BJ (cell line): ENCODE data around the gene KIRREL1. TPM values are rescaled to one million over a fixed set of nuclear protein-coding genes. Genes with fewer than 3 reads are reported as not detected.

Experiments
- CTCF ChIA-PET: fragments of 350-600 bp; formaldehyde crosslinking; extraction: SDS; loops from one replicate; lab custom pipeline; 2021; ENCODE audit warnings: antibody characterized with exemption, inconsistent platforms; lab: Yijun Ruan, JAX
- POLR2A ChIA-PET: fragments of 300-600 bp; sonication (Branson Sonifier 250); formaldehyde crosslinking; extraction: SDS; loops from one replicate; lab custom pipeline; 2021; ENCODE audit warnings: antibody characterized with exemption; lab: Charles Lee
- DNase-seq: peaks from one replicate; pipeline ENCODE4 v3.0.0-alpha.2; 2011; ENCODE audit warnings: low read depth
- H3K27me3 ChIP-seq: 2 replicates; pipeline ENCODE4 v1.6.0; 2011; ENCODE audit warnings: low read length; ENCODE audit not compliant: control insufficient read depth, insufficient read depth
- H3K36me3 ChIP-seq: 2 replicates; pipeline ENCODE4 v1.5.1; 2011; ENCODE audit warnings: low read length; ENCODE audit not compliant: control insufficient read depth, insufficient read depth
- H3K4me3 ChIP-seq: 2 replicates; pipeline ENCODE4 v1.5.1; 2011; ENCODE audit warnings: low read depth, mild to moderate bottlenecking, control low read depth, low read length
- polyA plus RNA-seq: library from polyadenylated mRNA; depleted of rRNA; stranded (reverse); fragments of >200 nt; gene quantifications from 2 replicates; pipeline ENCODE4 v1.2.3, GENCODE V29; 2011
- TF ChIP-seq, protein P1 (sequence below): IDR thresholded peaks from 2 replicates; pipeline ENCODE4 v1.5.1; 2011; ENCODE audit warnings: low read depth, mild to moderate bottlenecking, control low read depth, inconsistent platforms, low read length, moderate library complexity; ENCODE audit not compliant: insufficient read depth

Gene KIRREL1
- polyA plus RNA-seq, 1 experiment = 65.1 TPM

DNA sequence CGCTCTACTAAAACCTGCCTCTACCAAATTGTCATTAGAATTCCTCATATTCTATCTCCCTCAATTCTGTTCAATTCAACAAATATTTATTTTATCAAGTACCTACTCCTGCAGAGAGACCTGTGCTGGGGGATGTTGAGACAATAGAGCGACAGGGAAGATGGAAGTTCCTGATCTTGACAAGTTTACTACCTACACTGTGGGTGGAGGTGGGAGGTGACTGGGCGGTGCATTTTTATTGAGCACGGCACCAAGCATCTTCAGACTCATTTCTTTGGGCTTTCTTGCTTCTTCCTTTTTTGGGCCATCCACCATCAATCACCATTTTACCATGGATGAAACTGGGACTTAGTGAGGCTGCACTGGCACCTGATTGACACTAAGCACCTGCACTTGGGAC lies 61.3 kb downstream of the KIRREL1 start:
- TF ChIP-seq, protein P1, sequence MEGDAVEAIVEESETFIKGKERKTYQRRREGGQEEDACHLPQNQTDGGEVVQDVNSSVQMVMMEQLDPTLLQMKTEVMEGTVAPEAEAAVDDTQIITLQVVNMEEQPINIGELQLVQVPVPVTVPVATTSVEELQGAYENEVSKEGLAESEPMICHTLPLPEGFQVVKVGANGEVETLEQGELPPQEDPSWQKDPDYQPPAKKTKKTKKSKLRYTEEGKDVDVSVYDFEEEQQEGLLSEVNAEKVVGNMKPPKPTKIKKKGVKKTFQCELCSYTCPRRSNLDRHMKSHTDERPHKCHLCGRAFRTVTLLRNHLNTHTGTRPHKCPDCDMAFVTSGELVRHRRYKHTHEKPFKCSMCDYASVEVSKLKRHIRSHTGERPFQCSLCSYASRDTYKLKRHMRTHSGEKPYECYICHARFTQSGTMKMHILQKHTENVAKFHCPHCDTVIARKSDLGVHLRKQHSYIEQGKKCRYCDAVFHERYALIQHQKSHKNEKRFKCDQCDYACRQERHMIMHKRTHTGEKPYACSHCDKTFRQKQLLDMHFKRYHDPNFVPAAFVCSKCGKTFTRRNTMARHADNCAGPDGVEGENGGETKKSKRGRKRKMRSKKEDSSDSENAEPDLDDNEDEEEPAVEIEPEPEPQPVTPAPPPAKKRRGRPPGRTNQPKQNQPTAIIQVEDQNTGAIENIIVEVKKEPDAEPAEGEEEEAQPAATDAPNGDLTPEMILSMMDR = no peak
- ChIA-PET POLR2A (no interaction called here), CTCF (interaction anchor here (0.7 to 1.4 kb wide), 2 partner anchors 20 to 62 kb away, joined by 3 read pairs; no protein-coding TSS in a partner anchor)
- peaks cover 17% of the 10 kb centered on the region for H3K36me3 ChIP-seq
- DNase-seq = no peak
- no peaks in the 10 kb centered on the region for H3K27me3 ChIP-seq
- no peak overlapping the region for H3K4me3 ChIP-seq

DNA sequence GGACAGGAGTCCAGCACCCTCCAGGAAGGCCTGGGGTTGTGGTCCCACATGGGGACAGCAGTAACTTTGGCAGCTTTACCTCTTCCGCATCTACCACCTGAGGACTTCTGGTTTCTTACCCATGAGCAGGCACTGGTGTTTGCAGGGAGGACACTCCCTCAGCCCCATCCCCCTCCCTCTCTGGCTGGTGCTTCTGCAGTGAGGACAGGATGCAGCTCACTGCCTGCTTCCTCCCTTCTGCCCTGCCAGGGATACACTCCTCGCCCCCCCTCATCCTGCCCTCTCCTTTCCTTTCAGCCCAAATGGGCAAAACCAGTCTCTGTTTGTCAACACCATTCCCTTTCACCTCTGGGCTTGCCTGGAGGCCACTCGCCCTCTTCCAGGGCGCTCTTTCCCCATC lies 62.4 kb downstream of the KIRREL1 start:
- H3K4me3 ChIP-seq = no peak overlapping the region
- H3K27me3 ChIP-seq = no peaks in the 10 kb centered on the region
- TF ChIP-seq, protein P1 = no peak
- peaks cover 17% of the 10 kb centered on the region for H3K36me3 ChIP-seq
- ChIA-PET POLR2A (no interaction called here), CTCF (interaction anchor here (0.5 kb wide), 1 partner anchor 964 kb away, joined by 3 read pairs; no protein-coding TSS in a partner anchor)
- DNase-seq = no peak

DNA sequence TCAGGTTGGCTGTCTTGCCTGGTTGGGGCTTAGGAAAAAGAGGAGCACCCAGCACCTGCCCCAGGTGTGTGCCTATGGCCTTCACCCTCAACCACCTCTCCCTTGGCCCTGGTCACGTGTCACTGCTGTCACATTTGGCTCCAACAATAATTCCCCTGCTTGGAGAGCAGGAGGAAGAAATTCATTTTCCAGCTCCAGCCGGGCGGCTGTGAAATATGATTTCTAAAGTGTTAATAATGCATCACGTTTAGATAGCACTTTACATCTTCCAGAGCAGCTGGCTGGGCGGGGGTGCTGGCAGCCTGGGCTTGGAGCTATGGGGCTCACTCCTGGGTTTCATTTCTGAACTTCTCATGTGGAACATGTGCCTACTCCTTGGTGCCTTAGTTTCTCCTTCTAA lies 63.1 kb downstream of the KIRREL1 start:
- no peak for DNase-seq
- H3K4me3 ChIP-seq = no peak overlapping the region
- H3K27me3 ChIP-seq = no peaks in the 10 kb centered on the region
- TF ChIP-seq, protein P1 = no peak
- peaks cover 15% of the 10 kb centered on the region for H3K36me3 ChIP-seq
- POLR2A ChIA-PET = no interaction called here
- CTCF ChIA-PET = interaction anchor here (1.0 to 1.4 kb wide), 2 partner anchors 9 to 20 kb away, joined by 3 read pairs; no protein-coding TSS in a partner anchor

DNA sequence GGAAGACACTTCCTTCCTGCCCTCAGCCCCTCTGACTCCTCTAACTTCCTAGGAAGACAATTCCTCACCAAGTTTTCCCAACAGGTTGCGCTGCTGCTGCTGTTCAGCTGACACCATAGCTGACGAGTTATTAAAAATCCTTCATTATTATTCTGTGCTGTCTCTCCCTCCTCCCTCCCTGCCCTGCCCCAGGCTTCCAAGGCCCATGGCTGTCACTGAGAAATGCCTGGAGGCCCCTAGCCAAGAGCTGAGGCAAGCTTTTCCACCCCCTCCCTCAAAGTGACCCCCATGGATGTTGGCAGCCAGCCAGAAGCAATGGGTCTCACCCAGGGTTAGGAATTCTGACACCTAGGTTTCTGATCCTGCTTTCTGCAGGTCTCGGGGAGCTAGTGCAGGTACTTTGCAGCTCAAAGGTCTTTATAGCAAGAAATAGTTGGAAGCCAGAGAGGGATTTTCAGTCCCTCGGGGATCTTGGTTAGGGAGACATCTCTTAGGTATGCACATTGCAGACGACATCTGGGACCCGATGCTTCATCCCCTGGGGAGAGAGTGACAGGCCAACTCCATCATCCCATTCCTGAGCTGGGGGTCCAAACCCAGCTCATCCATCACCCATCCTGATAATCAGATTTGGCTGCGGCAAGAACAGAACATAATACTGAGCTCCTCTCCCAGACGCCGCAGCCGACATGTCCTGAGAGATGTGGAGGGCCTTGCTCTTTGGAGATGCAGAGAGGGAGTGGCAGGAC lies 65.0 kb downstream of the KIRREL1 start:
- ChIA-PET POLR2A (no interaction called here), CTCF (interaction anchor here (0.7 to 2.0 kb wide), 5 partner anchors 9 to 96 kb away, joined by 3 to 6 read pairs (median 3); no protein-coding TSS in a partner anchor)
- no peak for DNase-seq
- Histone ChIP-seq H3K4me3 (no peak overlapping the region), H3K27me3 (no peaks in the 10 kb centered on the region), H3K36me3 (peaks cover 15% of the 10 kb centered on the region)
- TF ChIP-seq, protein P1 = no peak

DNA sequence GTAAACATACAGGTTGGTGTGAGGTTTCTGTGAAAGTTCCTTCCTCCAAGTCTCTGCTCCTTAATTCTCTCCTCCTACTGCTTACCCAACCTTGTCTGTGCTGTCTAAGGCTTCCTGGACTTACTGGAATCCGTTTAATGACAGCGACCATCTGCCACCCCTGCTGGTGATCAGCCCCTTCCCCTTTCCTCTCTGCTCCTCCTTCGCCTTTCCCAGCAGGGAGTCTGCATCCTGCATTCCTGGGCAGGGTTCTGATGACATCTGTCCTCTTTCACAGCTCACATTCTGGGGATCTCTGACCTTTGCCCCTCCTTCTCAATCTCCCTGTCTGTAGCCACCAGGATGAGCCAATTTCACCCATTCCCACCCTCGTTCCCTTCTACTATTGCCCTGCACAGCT lies 66.5 kb downstream of the KIRREL1 start:
- Histone ChIP-seq H3K27me3 (no peaks in the 10 kb centered on the region), H3K4me3 (no peak overlapping the region), H3K36me3 (peaks cover 11% of the 10 kb centered on the region)
- no peak for DNase-seq
- POLR2A ChIA-PET = no interaction called here
- CTCF ChIA-PET = no interaction called here
- TF ChIP-seq, protein P1 = no peak
